Posterior vena cava (tissue), 2 donors: Measurements from ENCODE around the gene PFKL. TPM values are rescaled to one million over a fixed set of nuclear protein-coding genes. Genes with fewer than 3 reads are reported as not detected.

Source experiments
- DNase-seq: peaks from one replicate; pipeline ENCODE4 v3.0.0-alpha.2; 2020; ENCODE audit warnings: low spot score
- intact Hi-C, 2 donors: fragments of 100-400 bp; cut with DNase I; formaldehyde crosslinking; loops; one replicate each; pipeline versions ENCODE4 v1.14.1 to v1.14.2; 2022 to 2023
- long read RNA-seq, 2 donors: library from polyadenylated mRNA; unstranded; transcript quantifications; one replicate each; pipeline ENCODE4 v2.0.0, GENCODE V29; 2020 to 2021
- total RNA-seq, 2 donors: library from RNA; stranded (reverse); fragmentation: NEBNext Ultra II Directional; extraction: Animal tissue kit (Norgen Biotek cat#: 25700); gene quantifications; one replicate each; pipeline ENCODE4 v1.2.1, GENCODE V29; 2021
- donor health status: DM: yes; HTN: yes; CAD: no.
- donor health status: DM: yes; HTN: yes; CAD: no.

PFKL gene
- total RNA-seq = 10 to 100 TPM; 74.1 to 91.3 TPM
- long read RNA-seq, donor 1, transcript PFKL-201 (22 exons, 2,912 nt) = major isoform, 50 of 123 reads
- long read RNA-seq, donor 1, partial matches to known transcripts = 43 of 123 reads
- long read RNA-seq, donor 1, other reads (novel, unspliced or antisense) = 26 of 123 reads
- long read RNA-seq, donor 2, transcript PFKL-206 (11 exons, 1,947 nt) = minor isoform, 5 of 781 reads
- long read RNA-seq, donor 2, transcript PFKL-204 (10 exons, 2,818 nt) = minor isoform, 7 of 781 reads
- long read RNA-seq, donor 2, transcript PFKL-201 (22 exons, 2,912 nt) = major isoform, 363 of 781 reads
- long read RNA-seq, donor 2, partial matches to known transcripts = 193 of 781 reads
- long read RNA-seq, donor 2, other reads (novel, unspliced or antisense) = 213 of 781 reads

GRCh38 chr21:44299458-44300261 is at the start of gene PFKL:
PFKL (plus strand) TSS chr21:44300053; CDS start chr21:44300106, 53 bp downstream.
- peak; percentile 89 for DNase-seq
- intact Hi-C loops = loop anchor here in 1 of 2 donors (10.0 kb wide), 1 partner anchor 625 kb away; the partner anchor contains the start of gene ITGB2

GRCh38 chr21:44253832-44254710 is 45.8 kb upstream of the PFKL start:
- DNase-seq = peak; percentile 78
- intact Hi-C loops = no loop called here

GRCh38 chr21:44255511-44255981 is 44.3 kb upstream of the PFKL start:
- peak; percentile 64 for DNase-seq
- intact Hi-C loops = no loop called here

- no peak for DNase-seq
- intact Hi-C loops = no loop called here
These were observed 41.7 kb upstream of the PFKL start for GRCh38 chr21:44258056-44258725.

GRCh38 chr21:44259082-44259705 is 40.7 kb upstream of the PFKL start:
- intact Hi-C loops = no loop called here
- no peak for DNase-seq

- intact Hi-C loops = no loop called here
- DNase-seq = no peak
These were observed 39.8 kb upstream of the PFKL start for GRCh38 chr21:44260066-44260465.

GRCh38 chr21:44260791-44261631 is 38.8 kb upstream of the PFKL start:
- intact Hi-C loops = no loop called here
- DNase-seq = no peak

- DNase-seq = no peak
- intact Hi-C loops = no loop called here
These were observed 38.1 kb upstream of the PFKL start, which contains the start of gene DNMT3L for GRCh38 chr21:44261675-44262295. DNMT3L (minus strand) TSS chr21:44261897; CDS start chr21:44261259, 638 bp downstream.

- intact Hi-C loops = no loop called here
- no peak for DNase-seq
These were observed 37.4 kb upstream of the PFKL start for GRCh38 chr21:44262338-44263056.

GRCh38 chr21:44263221-44263760 is 36.6 kb upstream of the PFKL start:
- intact Hi-C loops = no loop called here
- no peak for DNase-seq

GRCh38 chr21:44263768-44264167 is 36.1 kb upstream of the PFKL start:
- no peak for DNase-seq

GRCh38 chr21:44265734-44266270 is 34.1 kb upstream of the PFKL start:
- intact Hi-C loops = no loop called here
- DNase-seq = no peak

More at GRCh38 chr21:44263768-44264167, 36.1 kb upstream of the PFKL start:
- intact Hi-C loops = no loop called here

GRCh38 chr21:44267655-44268142 is 32.2 kb upstream of the PFKL start:
- no peak for DNase-seq
- intact Hi-C loops = no loop called here

GRCh38 chr21:44269090-44269489 is 30.8 kb upstream of the PFKL start:
- DNase-seq = no peak
- intact Hi-C loops = no loop called here

- DNase-seq = no peak
- intact Hi-C loops = no loop called here
These were observed 28.1 kb upstream of the PFKL start for GRCh38 chr21:44271558-44272283.
